Subcutaneous adipose tissue (tissue), 4 donors: ENCODE measurements around the gene SLC27A6. TPM values are rescaled to one million over a fixed set of nuclear protein-coding genes. Genes with fewer than 3 reads are reported as not detected.

Source experiments
- CTCF ChIP-seq: fragments of 450-650 bp; IDR thresholded peaks from one replicate; pipeline ENCODE4 v1.5.1; 2016; ENCODE audit warnings: low read depth, mild to moderate bottlenecking, control low read depth, antibody characterized with exemption, moderate library complexity
- total RNA-seq, 4 donors: library from RNA; depleted of rRNA; stranded (reverse); fragments of >200 nt; gene quantifications; one replicate each; pipeline ENCODE4 v1.1.0, GENCODE V29; 2016

Gene SLC27A6
- total RNA-seq, 4 donors from 2014 or later: 0.44 to 0.51 TPM; not detected in 2

GRCh38 chr5:129069292-129069691, 104.0 kb downstream of the SLC27A6 start:
- no peak for TF ChIP-seq CTCF

- TF ChIP-seq CTCF: no peak
Measured at GRCh38 chr5:129073111-129073510, 107.8 kb downstream of the SLC27A6 start.

DNA sequence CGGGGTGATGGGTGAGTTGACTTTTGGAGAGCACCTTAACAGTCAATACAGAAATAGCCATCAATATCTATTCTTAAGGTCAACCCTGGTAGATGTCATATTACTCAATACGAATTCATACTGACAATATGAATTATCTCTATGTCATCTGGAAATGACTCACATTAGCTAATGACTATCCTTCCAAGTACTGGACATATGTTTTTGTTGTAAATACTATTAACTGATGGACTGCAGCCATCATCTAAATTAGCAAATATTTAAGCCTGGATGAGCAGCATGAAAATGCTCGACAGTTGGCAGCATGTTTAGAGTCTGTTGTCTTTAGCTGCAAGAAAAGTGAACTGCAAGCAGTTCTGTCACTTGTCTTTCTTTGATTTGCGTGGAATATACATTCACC, 109.6 kb downstream of the SLC27A6 start:
- no peak for TF ChIP-seq CTCF

GRCh38 chr5:129077433-129078075, 112.3 kb downstream of the SLC27A6 start:
- TF ChIP-seq CTCF: no peak

DNA sequence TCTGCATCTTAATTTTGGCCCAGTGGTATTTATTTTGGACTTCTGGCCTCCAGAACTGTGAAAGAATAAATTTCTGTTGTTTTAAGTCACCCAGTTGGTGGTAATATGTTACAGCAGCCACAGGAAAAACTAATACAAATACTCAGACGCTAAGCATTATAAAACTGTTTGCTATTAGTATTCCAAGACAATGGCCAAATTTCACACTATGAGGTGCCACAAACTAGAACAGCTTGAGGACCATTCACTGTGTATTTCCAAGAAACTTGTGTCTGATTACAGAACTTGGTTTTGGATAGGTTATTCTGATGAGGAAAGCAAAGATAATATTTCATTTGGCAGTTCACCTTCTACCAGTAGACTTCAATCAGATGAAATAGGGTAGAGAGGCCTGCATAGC, 113.0 kb downstream of the SLC27A6 start:
- no peak for TF ChIP-seq CTCF

DNA sequence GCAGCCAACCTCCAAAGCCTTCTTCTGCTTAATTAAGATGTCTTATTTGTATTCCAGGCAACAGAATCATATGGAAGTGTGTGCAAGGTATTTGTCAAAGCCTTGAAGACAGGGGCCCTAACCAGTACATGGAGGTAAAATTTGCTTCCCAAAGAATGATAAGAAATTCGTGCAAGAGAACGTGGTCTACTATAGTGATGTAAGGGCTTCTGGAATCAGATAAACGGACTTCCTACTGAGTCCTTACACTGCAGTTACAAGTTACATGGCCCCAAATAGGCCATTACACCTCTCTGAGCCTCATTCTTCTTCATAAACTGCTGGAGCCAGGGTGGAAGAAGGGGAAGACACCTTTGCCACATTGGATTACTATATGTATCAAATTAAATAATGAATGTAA, 113.4 kb downstream of the SLC27A6 start:
- no peak for TF ChIP-seq CTCF

- no peak for TF ChIP-seq CTCF
Measured at GRCh38 chr5:129079496-129079895, 114.2 kb downstream of the SLC27A6 start.
